ENCODE results near the gene ORMDL1. TPM values are rescaled to one million over a fixed set of nuclear protein-coding genes. Genes with fewer than 3 reads are reported as not detected.

The ORMDL1 gene
- total and polyA plus RNA-seq, 2 of the 13 experiments (the other 11 are each of a cell fraction or from before 2014, with no cell fraction given) = 67.5 to 160 TPM

- Histone ChIP-seq H3K79me2 (ENCODE audit: insufficient read depth, low read length) (peaks cover 4% of the 10 kb centered on the region), H3K9ac (ENCODE audit: insufficient read depth, low read depth, low read length) (peak overlapping the region; percentile 80), H3K4me2 (ENCODE audit: low read depth, low read length) (peak overlapping the region; percentile 79), H3K4me3 (replicated peaks in 1 of 3; ENCODE audit: insufficient read depth in 1 of 3, low read depth in 2 of 3, low read length in 3 of 3) (peak overlapping the region; percentile 59 to 86 (median 83)), H2AFZ (ENCODE audit: low read length) (peak overlapping the region; percentile 99), H3K36me3 (replicated peaks in 1 of 2; ENCODE audit: control insufficient read depth in 1 of 2, insufficient read depth in 2 of 2, low read length in 2 of 2) (peaks cover 0 to 10% of the 10 kb centered on the region in 2 experiments; a peak in 2 of 5 replicates), H3K27ac (ENCODE audit: extremely low read length, insufficient read depth, low read length) (peak overlapping the region; percentile 82), H3K27me3 (ENCODE audit: control insufficient read depth in 1 of 2, insufficient read depth in 2 of 2, low read length in 2 of 2) (no peaks in the 10 kb centered on the region), H3K4me1 (ENCODE audit: insufficient read depth, low read length) (peaks cover 20% of the 10 kb centered on the region), H4K20me1 (ENCODE audit: insufficient read depth, low read length) (no peaks in the 10 kb centered on the region), H3K9me3 (ENCODE audit: low read length) (no peaks in the 10 kb centered on the region)
- FAIRE-seq = no peak
- WGBS (ENCODE audit: low lambda C conversion rate) = 2% methylated on average over 7 of the region's 7 CpGs
- TSS peak; percentile 71 for BruUV-seq (replicated peaks)
- POLR2A ChIA-PET = interaction anchor here (0.7 to 3.6 kb wide), 14 partner anchors 10 to 712 kb away, joined by 3 to 51 read pairs (median 4); partner anchors contain the start of genes ANKAR, HIBCH, ORMDL1 and PMS1
- in situ Hi-C loops (cut with HindIII; ENCODE audit: extremely low pct_ligation_motif_present, low pct_unique_long_range_greater_than_20kb) (loop anchor here (5.0 kb wide), 1 partner anchor 85 kb away; no protein-coding TSS in a partner anchor), intact Hi-C loops (cut with micrococcal nuclease; ENCODE audit: unreplicated experiment) (loop anchor here (1.0 to 10.0 kb wide), 4 partner anchors 65 to 553 kb away; partner anchors contain the start of genes ANKAR, HIBCH and WDR75)
- no peak for DNase-seq (ENCODE audit: low spot score)
- CTCF ChIA-PET (ENCODE audit: low intra/inter-chr PET ratio, low total read pairs) = interaction anchor here (1.6 to 2.2 kb wide), 3 partner anchors 11 to 101 kb away, joined by 8 to 11 read pairs (median 10); partner anchors contain the start of genes ANKAR and ASNSD1
- no peak for ATAC-seq
- TF ChIP-seq ZNF781 (CRISPR knock-in tag; IDR thresholded peaks at IDR 0.05; ENCODE audit: borderline replicate concordance, not compliant biosample characterization) (no peak), GZF1 (CRISPR knock-in tag; IDR thresholded peaks at IDR 0.05) (no peak), ZNF274 (CRISPR knock-in tag; IDR thresholded peaks at IDR 0.05) (no peak), KLF15 (CRISPR knock-in tag; IDR thresholded peaks at IDR 0.05; ENCODE audit: borderline replicate concordance) (no peak), SIX1 (CRISPR knock-in tag; IDR thresholded peaks at IDR 0.05; ENCODE audit: borderline replicate concordance) (no peak), JUNB (CRISPR knock-in tag; IDR thresholded peaks at IDR 0.05; ENCODE audit: borderline replicate concordance) (no peak), PBX2 (CRISPR knock-in tag; IDR thresholded peaks at IDR 0.05) (peak; percentile 47; the same call in 1 of the 2 replicates), CHCHD3 (CRISPR knock-in tag; IDR thresholded peaks at IDR 0.05) (no peak), ZNF225 (CRISPR knock-in tag; IDR thresholded peaks at IDR 0.05) (no peak), GTF3A (CRISPR knock-in tag; conservative IDR thresholded peaks at IDR 0.05) (no peak), PLRG1 (conservative IDR thresholded peaks at IDR 0.05) (no peak), ZNF33B (CRISPR knock-in tag; IDR thresholded peaks at IDR 0.05) (no peak), BATF2 (CRISPR knock-in tag; IDR thresholded peaks at IDR 0.05) (peak; percentile 16; the same call in 1 of the 2 replicates), TAF15 (IDR thresholded peaks at IDR 0.05; ENCODE audit: low read depth, low read length, poor library complexity, severe bottlenecking) (no peak), ZFP41 (CRISPR knock-in tag; IDR thresholded peaks at IDR 0.05; ENCODE audit: borderline replicate concordance) (0 out of 2 replicates have a peak, but pooled peaks have one; percentile 81), ZNF777 (CRISPR knock-in tag; IDR thresholded peaks at IDR 0.05) (no peak), ZFP90 (CRISPR knock-in tag; IDR thresholded peaks at IDR 0.05; ENCODE audit: borderline replicate concordance) (no peak)
- TF ChIP-seq, protein P1, sequence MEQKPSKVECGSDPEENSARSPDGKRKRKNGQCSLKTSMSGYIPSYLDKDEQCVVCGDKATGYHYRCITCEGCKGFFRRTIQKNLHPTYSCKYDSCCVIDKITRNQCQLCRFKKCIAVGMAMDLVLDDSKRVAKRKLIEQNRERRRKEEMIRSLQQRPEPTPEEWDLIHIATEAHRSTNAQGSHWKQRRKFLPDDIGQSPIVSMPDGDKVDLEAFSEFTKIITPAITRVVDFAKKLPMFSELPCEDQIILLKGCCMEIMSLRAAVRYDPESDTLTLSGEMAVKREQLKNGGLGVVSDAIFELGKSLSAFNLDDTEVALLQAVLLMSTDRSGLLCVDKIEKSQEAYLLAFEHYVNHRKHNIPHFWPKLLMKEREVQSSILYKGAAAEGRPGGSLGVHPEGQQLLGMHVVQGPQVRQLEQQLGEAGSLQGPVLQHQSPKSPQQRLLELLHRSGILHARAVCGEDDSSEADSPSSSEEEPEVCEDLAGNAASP (CRISPR knock-in tag; IDR thresholded peaks at IDR 0.05; ENCODE audit: borderline replicate concordance) = no peak
- TF ChIP-seq, protein P2, sequence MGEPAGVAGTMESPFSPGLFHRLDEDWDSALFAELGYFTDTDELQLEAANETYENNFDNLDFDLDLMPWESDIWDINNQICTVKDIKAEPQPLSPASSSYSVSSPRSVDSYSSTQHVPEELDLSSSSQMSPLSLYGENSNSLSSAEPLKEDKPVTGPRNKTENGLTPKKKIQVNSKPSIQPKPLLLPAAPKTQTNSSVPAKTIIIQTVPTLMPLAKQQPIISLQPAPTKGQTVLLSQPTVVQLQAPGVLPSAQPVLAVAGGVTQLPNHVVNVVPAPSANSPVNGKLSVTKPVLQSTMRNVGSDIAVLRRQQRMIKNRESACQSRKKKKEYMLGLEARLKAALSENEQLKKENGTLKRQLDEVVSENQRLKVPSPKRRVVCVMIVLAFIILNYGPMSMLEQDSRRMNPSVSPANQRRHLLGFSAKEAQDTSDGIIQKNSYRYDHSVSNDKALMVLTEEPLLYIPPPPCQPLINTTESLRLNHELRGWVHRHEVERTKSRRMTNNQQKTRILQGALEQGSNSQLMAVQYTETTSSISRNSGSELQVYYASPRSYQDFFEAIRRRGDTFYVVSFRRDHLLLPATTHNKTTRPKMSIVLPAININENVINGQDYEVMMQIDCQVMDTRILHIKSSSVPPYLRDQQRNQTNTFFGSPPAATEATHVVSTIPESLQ (CRISPR knock-in tag; conservative IDR thresholded peaks at IDR 0.05) = no peak
Observed at GRCh38 chr2:189762229-189762550, 21.9 kb downstream of the ORMDL1 start.
